ENCODE data around the gene EHMT2. TPM values are rescaled to one million over a fixed set of nuclear protein-coding genes. Genes with fewer than 3 reads are reported as not detected.

Gene EHMT2
- polyA plus RNA-seq, 3 donors = 9.9 to 52.8 (median 16.0) TPM

- H3K4me3 Mint-ChIP-seq = no peak overlapping the region
- H3K27ac Mint-ChIP-seq = peak overlapping the region in 1 of 7 donors; percentile 52
- H2AFZ ChIP-seq (ENCODE audit: insufficient read depth, low read depth, low read length, poor library complexity, severe bottlenecking) = no peak overlapping the region
- H3K4me3 ChIP-seq (replicated peaks in 1 of 3; ENCODE audit: low read depth in 2 of 3, low read length in 3 of 3) = no peak overlapping the region
- intact Hi-C loops (cut with micrococcal nuclease) = no loop called here
- H3K9me3 ChIP-seq (replicated peaks in 1 of 2; ENCODE audit: control insufficient read depth in 1 of 2, insufficient read depth in 1 of 2, low read length in 2 of 2) = no peaks in the 10 kb centered on the region
- no peak for DNase-seq
- no peaks in the 10 kb centered on the region for H4K20me1 ChIP-seq (ENCODE audit: insufficient read depth, low read length)
- H3K27me3 ChIP-seq (ENCODE audit: control insufficient read depth in 2 of 2, insufficient read depth in 2 of 2, low read length in 2 of 2) = no peaks in the 10 kb centered on the region
- peaks cover 13 to 34% (median 30%) of the 10 kb centered on the region in 3 donors for H3K27me3 Mint-ChIP-seq (ENCODE audit: low read depth in 3 of 3)
- no peak for TF ChIP-seq CTCF (IDR thresholded peaks at IDR 0.05)
- no peak overlapping the region for H3K27ac ChIP-seq (ENCODE audit: low read depth in 1 of 2, low read length in 2 of 2)
- peak overlapping the region; percentile 21 for H3K9ac ChIP-seq (ENCODE audit: insufficient read depth, low read length, poor library complexity, severe bottlenecking)
- H3K9me3 Mint-ChIP-seq = peaks cover 0 to 2% (median 0%) of the 10 kb centered on the region in 7 donors
- no peak overlapping the region for H3K4me2 ChIP-seq (replicated peaks; ENCODE audit: extremely low read depth, low read length, poor library complexity, severe bottlenecking)
- 98% methylated on average over 9 of the region's 9 CpGs for WGBS (ENCODE audit: insufficient coverage)
- H3K4me1 Mint-ChIP-seq = peaks cover 17% of the 10 kb centered on the region
- peaks cover 3 to 4% of the 10 kb centered on the region in 2 donors for H3K4me1 ChIP-seq (ENCODE audit: control insufficient read depth in 1 of 2, insufficient read depth in 2 of 2, low read length in 2 of 2)
- no peaks in the 10 kb centered on the region for H3K79me2 ChIP-seq (ENCODE audit: insufficient read depth, low read length)
- no peaks in the 10 kb centered on the region for H3K36me3 ChIP-seq (replicated peaks in 1 of 2; ENCODE audit: control insufficient read depth in 1 of 2, insufficient read depth in 2 of 2, low read length in 2 of 2)
- no peaks in the 10 kb centered on the region for H3K36me3 Mint-ChIP-seq
Measured at GRCh38 chr6:31945154-31945506, 47.6 kb upstream of the EHMT2 start.

GRCh38 chr6:31943742-31944141 lies 46.2 kb upstream of the EHMT2 start:
- WGBS (ENCODE audit: insufficient coverage) = no CpG with 5 or more reads among the region's 3 CpGs
- Histone ChIP-seq H3K4me1 (ENCODE audit: control insufficient read depth in 1 of 2, insufficient read depth in 2 of 2, low read length in 2 of 2) (peaks cover 3 to 4% of the 10 kb centered on the region in 2 donors), H3K4me2 (replicated peaks; ENCODE audit: extremely low read depth, low read length, poor library complexity, severe bottlenecking) (no peak overlapping the region), H2AFZ (ENCODE audit: insufficient read depth, low read depth, low read length, poor library complexity, severe bottlenecking) (no peak overlapping the region), H3K9me3 (replicated peaks in 1 of 2; ENCODE audit: control insufficient read depth in 1 of 2, insufficient read depth in 1 of 2, low read length in 2 of 2) (no peaks in the 10 kb centered on the region), H3K4me3 (replicated peaks in 1 of 3; ENCODE audit: low read depth in 2 of 3, low read length in 3 of 3) (no peak overlapping the region), H4K20me1 (ENCODE audit: insufficient read depth, low read length) (no peaks in the 10 kb centered on the region), H3K27me3 (ENCODE audit: control insufficient read depth in 2 of 2, insufficient read depth in 2 of 2, low read length in 2 of 2) (no peaks in the 10 kb centered on the region), H3K9ac (ENCODE audit: insufficient read depth, low read length, poor library complexity, severe bottlenecking) (no peak overlapping the region), H3K79me2 (ENCODE audit: insufficient read depth, low read length) (no peaks in the 10 kb centered on the region), H3K36me3 (replicated peaks in 1 of 2; ENCODE audit: control insufficient read depth in 1 of 2, insufficient read depth in 2 of 2, low read length in 2 of 2) (no peaks in the 10 kb centered on the region), H3K27ac (ENCODE audit: low read depth in 1 of 2, low read length in 2 of 2) (no peak overlapping the region)
- TF ChIP-seq CTCF (IDR thresholded peaks at IDR 0.05) = no peak
- peaks cover 0 to 2% (median 0%) of the 10 kb centered on the region in 7 donors for H3K9me3 Mint-ChIP-seq
- DNase-seq = no peak
- H3K4me1 Mint-ChIP-seq = peaks cover 11% of the 10 kb centered on the region
- H3K36me3 Mint-ChIP-seq = no peaks in the 10 kb centered on the region
- peaks cover 12 to 34% (median 30%) of the 10 kb centered on the region in 3 donors for H3K27me3 Mint-ChIP-seq (ENCODE audit: low read depth in 3 of 3)
- no peak overlapping the region for H3K27ac Mint-ChIP-seq
- no peak overlapping the region for H3K4me3 Mint-ChIP-seq
- intact Hi-C loops (cut with micrococcal nuclease) = loop anchor here in 1 of 2 donors (5.0 kb wide), 1 partner anchor 36 kb away; no protein-coding TSS in a partner anchor

All from CD14-positive monocyte (primary cell).